Skeletal muscle tissue (tissue), 4 donors: ENCODE data around the gene KIF5B. TPM values are rescaled to one million over a fixed set of nuclear protein-coding genes. Genes with fewer than 3 reads are reported as not detected.
"Not testable (repeated sequence)": the region's sequence is repeated elsewhere in the genome, so short reads cannot be mapped to it uniquely, and the experiment has no call there.

Experiments used
- H3K27ac ChIP-seq: one replicate; pipeline ENCODE4 v1.7.0; 2013; ENCODE audit warnings: mild to moderate bottlenecking, low read depth, low read length, inconsistent platforms
- H3K27me3 ChIP-seq, 3 donors: one replicate each; pipeline ENCODE4 v1.7.0; 2013; ENCODE audit warnings: low read length in 3 of 3; ENCODE audit not compliant: control insufficient read depth in 3 of 3, insufficient read depth in 3 of 3
- H3K36me3 ChIP-seq, 3 donors: one replicate each; pipeline ENCODE4 v1.7.0; 2013; ENCODE audit warnings: low read length in 3 of 3; ENCODE audit not compliant: control insufficient read depth in 3 of 3, insufficient read depth in 3 of 3
- H3K4me1 ChIP-seq, 3 donors: one replicate each; pipeline ENCODE4 v1.7.0; 2013; ENCODE audit warnings: low read length in 3 of 3, mild to moderate bottlenecking in 3 of 3; ENCODE audit not compliant: control insufficient read depth in 3 of 3, insufficient read depth in 3 of 3
- H3K4me3 ChIP-seq, 3 donors: one replicate each; pipeline ENCODE4 v1.7.0; 2013; ENCODE audit warnings: low read length in 3 of 3
- H3K9ac ChIP-seq, 3 donors: one replicate each; pipeline ENCODE4 v1.7.0; 2013; ENCODE audit warnings: low read length in 3 of 3, mild to moderate bottlenecking in 3 of 3, moderate library complexity in 2 of 3, low read depth in 1 of 3
- H3K9me3 ChIP-seq, 3 donors: one replicate each; pipeline ENCODE4 v1.7.0; 2013; ENCODE audit warnings: low read length in 3 of 3; ENCODE audit not compliant: control insufficient read depth in 3 of 3
- total RNA-seq: library from RNA; depleted of rRNA; stranded (reverse); fragments of >200 nt; gene quantifications from one replicate; pipeline ENCODE4 v1.2.3, GENCODE V29; 2014
- donor health status: Osteomylitis.

The KIF5B gene
- total RNA-seq, 1 donor from 2014 or later = 52.2 TPM

- Histone ChIP-seq H3K27me3 (no peaks in the 10 kb centered on the region), H3K4me3 (no peak overlapping the region), H3K36me3 (no peaks in the 10 kb centered on the region), H3K9ac (no peak overlapping the region), H3K27ac (no peak overlapping the region), H3K4me1 (no peaks in the 10 kb centered on the region), H3K9me3 (no peaks in the 10 kb centered on the region)
These were observed 28.1 kb upstream of the KIF5B start for GRCh38 chr10:32084185-32084851.

GRCh38 chr10:32077896-32078485 lies 21.8 kb upstream of the KIF5B start:
- H3K27ac ChIP-seq = no peak overlapping the region
- peaks cover 3 to 6% (median 5%) of the 10 kb centered on the region in 3 donors for H3K4me1 ChIP-seq

GRCh38 chr10:32073659-32074058 lies 17.4 kb upstream of the KIF5B start:
- Histone ChIP-seq H3K27me3 (no peaks in the 10 kb centered on the region), H3K9ac (no peak overlapping the region), H3K36me3 (no peaks in the 10 kb centered on the region), H3K4me3 (no peak overlapping the region), H3K9me3 (no peaks in the 10 kb centered on the region), H3K27ac (no peak overlapping the region), H3K4me1 (peaks cover 3 to 6% (median 5%) of the 10 kb centered on the region in 3 donors)

More at GRCh38 chr10:32077896-32078485, 21.8 kb upstream of the KIF5B start:
- Histone ChIP-seq H3K9ac (peak overlapping the region in 1 of 3 donors; percentile 19), H3K36me3 (no peaks in the 10 kb centered on the region), H3K4me3 (no peak overlapping the region), H3K9me3 (no peaks in the 10 kb centered on the region), H3K27me3 (no peaks in the 10 kb centered on the region)

- Histone ChIP-seq H3K4me3 (no peak overlapping the region), H3K36me3 (no peaks in the 10 kb centered on the region), H3K27ac (no peak overlapping the region), H3K9ac (no peak overlapping the region), H3K9me3 (no peaks in the 10 kb centered on the region), H3K4me1 (peaks cover 3 to 5% (median 5%) of the 10 kb centered on the region in 3 donors), H3K27me3 (no peaks in the 10 kb centered on the region)
These were observed 16.9 kb upstream of the KIF5B start for GRCh38 chr10:32073128-32073527.

- H3K4me1 ChIP-seq = no peaks in the 10 kb centered on the region
- no peak overlapping the region for H3K27ac ChIP-seq
- no peaks in the 10 kb centered on the region for H3K9me3 ChIP-seq
- no peaks in the 10 kb centered on the region for H3K27me3 ChIP-seq
- no peak overlapping the region for H3K9ac ChIP-seq
- H3K4me3 ChIP-seq = no peak overlapping the region
- no peaks in the 10 kb centered on the region for H3K36me3 ChIP-seq
These were observed 16.0 kb upstream of the KIF5B start for GRCh38 chr10:32072025-32072800.

GRCh38 chr10:32070645-32071044 lies 14.4 kb upstream of the KIF5B start:
- Histone ChIP-seq H3K9me3 (no peaks in the 10 kb centered on the region), H3K9ac (no peak overlapping the region), H3K27me3 (no peaks in the 10 kb centered on the region), H3K4me1 (no peaks in the 10 kb centered on the region), H3K27ac (no peak overlapping the region), H3K36me3 (no peaks in the 10 kb centered on the region), H3K4me3 (no peak overlapping the region)

GRCh38 chr10:32068569-32068968 lies 12.3 kb upstream of the KIF5B start:
- Histone ChIP-seq H3K4me1 (no peaks in the 10 kb centered on the region), H3K4me3 (no peak overlapping the region), H3K9me3 (no peaks in the 10 kb centered on the region)

GRCh38 chr10:32067931-32068330 lies 11.7 kb upstream of the KIF5B start:
- H3K36me3 ChIP-seq, H3K4me3 ChIP-seq, H3K9me3 ChIP-seq, H3K27ac ChIP-seq, H3K9ac ChIP-seq, H3K27me3 ChIP-seq, H3K4me1 ChIP-seq: not testable (repeated sequence)

More at GRCh38 chr10:32068569-32068968, 12.3 kb upstream of the KIF5B start:
- H3K27ac ChIP-seq = no peak overlapping the region
- H3K27me3 ChIP-seq = no peaks in the 10 kb centered on the region
- H3K36me3 ChIP-seq = no peaks in the 10 kb centered on the region
- no peak overlapping the region for H3K9ac ChIP-seq

GRCh38 chr10:32065856-32066255 lies 9.6 kb upstream of the KIF5B start:
- Histone ChIP-seq H3K9ac (no peak overlapping the region), H3K27ac (no peak overlapping the region), H3K9me3 (no peaks in the 10 kb centered on the region), H3K36me3 (no peaks in the 10 kb centered on the region), H3K4me3 (no peak overlapping the region), H3K4me1 (no peaks in the 10 kb centered on the region), H3K27me3 (no peaks in the 10 kb centered on the region)

GRCh38 chr10:32061440-32061839 lies 5.2 kb upstream of the KIF5B start:
- H3K36me3 ChIP-seq = no peaks in the 10 kb centered on the region
- H3K9me3 ChIP-seq = no peaks in the 10 kb centered on the region
- no peak overlapping the region for H3K27ac ChIP-seq
- no peaks in the 10 kb centered on the region for H3K27me3 ChIP-seq
- no peak overlapping the region for H3K9ac ChIP-seq
- no peak overlapping the region for H3K4me3 ChIP-seq
- H3K4me1 ChIP-seq = peaks cover 5 to 8% (median 5%) of the 10 kb centered on the region in 3 donors
